MV-4-11 (cell line): ENCODE data around the gene PCDHGA1.
A peak's percentile ranks its signal among the peaks of the same experiment; 100 is the strongest.

Source experiments
- DNase-seq: peaks from one replicate; lab custom pipeline; 2025; lab: John Stamatoyannopoulos, UW

The PCDHGA1 gene

GRCh38 chr5:141439411-141440141 lies 109.3 kb downstream of the PCDHGA1 start:
- DNase-seq = no peak

DNA sequence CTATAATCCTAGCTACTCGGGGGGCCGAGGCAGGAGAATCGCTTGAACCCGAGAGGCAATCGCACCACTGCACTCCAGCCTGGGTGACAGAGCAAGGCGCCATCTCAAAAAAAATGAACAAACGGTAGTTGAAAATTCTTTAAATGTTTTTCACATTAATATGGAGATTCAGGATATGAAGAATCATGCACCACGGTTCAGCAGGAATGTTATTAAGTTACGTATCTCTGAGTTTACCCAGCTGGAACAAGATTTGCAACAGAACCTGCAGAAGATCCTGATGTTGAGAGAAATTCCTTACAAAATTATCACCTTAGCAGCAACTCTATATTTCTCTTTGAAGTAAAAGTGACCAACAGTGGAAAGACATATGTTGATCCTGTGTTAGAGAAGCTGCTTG lies 110.0 kb downstream of the PCDHGA1 start:
- no peak for DNase-seq

DNA sequence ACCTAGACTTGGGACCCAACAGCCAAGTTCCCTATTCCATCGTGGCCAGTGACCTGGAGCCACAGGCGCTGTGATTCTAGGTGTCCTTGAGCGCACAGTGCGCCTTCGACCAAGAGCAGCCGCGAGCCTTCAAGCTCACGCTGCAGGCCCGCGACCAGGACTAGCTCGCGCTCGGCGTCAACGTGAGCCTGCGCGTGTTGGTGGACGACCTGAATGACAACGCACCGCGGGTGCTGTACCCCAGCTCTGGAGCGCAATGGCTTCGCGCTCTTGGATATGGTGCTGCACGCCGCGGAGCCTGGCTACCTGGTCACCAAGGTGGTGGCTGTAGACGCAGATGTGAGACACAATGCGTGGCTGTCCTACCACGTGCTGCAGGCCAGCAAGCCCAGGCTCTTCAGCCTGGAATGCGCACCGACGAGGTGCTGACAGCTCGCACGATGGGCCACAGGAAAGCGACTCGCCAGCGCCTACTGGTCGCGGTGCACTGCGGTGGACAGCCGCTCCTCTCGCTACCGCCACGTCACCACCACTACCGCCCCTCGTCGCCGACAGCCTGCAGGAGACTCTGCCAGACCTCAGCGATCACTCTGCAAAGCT lies 111.4 kb downstream of the PCDHGA1 start:
- DNase-seq = no peak

DNA sequence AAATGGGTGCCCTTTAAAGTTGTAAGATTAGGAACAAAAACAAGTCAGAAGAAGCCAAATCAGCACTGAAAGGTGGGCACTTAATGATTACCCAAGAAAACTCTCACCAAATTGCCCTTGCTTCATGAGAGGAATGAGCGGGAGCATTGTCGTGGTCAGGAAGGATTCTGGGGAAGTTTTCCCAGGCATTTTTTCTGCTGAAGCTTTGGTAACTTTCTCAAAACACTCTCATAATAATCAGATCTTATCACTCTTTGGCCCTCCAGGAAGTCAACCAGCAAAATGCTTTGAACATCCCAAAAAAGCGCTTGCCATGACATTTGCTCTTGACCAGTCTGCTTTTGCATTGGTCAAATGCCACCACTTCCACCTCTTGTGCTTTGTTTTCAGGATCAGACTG lies 135.0 kb downstream of the PCDHGA1 start:
- no peak for DNase-seq

DNA sequence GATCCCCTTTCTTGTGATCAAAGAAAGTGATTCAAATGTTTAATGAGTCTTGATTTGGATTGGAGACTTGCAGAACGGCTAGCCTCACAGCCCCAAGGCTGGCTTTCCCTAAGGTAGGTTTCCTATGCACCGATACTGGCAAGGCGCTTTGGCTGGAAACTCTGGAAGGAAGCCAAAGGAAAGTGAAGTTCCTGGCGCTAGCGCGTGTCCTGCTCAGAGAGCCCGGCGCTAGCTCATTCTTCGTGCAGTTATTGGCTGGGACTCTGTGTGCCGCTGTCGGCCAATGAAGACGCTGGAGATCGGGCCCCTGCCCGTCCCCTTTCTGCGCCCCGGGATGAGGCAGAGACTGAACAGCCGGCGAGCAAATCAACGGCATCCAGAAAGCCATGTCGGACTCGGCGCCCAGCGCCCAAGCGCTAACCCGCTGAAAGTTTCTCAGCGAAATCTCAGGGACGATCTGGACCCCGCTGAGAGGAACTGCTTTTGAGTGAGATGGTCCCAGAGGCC lies 145.4 kb downstream of the PCDHGA1 start, which contains the start of gene PCDHGC3:
TSS of gene PCDHGC3 (plus strand) at position 342 of the 507 bp plus-strand sequence. CDS start at position 493, 151 bp downstream.
- DNase-seq = peak; percentile 83

DNA sequence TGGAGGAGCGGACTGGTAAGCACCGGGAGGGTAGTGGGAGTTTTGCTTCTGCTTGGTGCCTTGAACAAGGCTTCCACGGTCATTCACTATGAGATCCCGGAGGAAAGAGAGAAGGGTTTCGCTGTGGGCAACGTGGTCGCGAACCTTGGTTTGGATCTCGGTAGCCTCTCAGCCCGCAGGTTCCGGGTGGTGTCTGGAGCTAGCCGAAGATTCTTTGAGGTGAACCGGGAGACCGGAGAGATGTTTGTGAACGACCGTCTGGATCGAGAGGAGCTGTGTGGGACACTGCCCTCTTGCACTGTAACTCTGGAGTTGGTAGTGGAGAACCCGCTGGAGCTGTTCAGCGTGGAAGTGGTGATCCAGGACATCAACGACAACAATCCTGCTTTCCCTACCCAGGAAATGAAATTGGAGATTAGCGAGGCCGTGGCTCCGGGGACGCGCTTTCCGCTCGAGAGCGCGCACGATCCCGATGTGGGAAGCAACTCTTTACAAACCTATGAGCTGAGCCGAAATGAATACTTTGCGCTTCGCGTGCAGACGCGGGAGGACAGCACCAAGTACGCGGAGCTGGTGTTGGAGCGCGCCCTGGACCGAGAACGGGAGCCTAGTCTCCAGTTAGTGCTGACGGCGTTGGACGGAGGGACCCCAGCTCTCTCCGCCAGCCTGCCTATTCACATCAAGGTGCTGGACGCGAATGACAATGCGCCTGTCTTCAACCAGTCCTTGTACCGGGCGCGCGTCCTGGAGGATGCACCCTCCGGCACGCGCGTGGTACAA lies 146.0 kb downstream of the PCDHGA1 start:
- peak; percentile 49 for DNase-seq

DNA sequence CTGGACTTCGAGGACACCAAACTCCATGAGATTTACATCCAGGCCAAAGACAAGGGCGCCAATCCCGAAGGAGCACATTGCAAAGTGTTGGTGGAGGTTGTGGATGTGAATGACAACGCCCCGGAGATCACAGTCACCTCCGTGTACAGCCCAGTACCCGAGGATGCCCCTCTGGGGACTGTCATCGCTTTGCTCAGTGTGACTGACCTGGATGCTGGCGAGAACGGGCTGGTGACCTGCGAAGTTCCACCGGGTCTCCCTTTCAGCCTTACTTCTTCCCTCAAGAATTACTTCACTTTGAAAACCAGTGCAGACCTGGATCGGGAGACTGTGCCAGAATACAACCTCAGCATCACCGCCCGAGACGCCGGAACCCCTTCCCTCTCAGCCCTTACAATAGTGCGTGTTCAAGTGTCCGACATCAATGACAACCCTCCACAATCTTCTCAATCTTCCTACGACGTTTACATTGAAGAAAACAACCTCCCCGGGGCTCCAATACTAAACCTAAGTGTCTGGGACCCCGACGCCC lies 146.8 kb downstream of the PCDHGA1 start:
- no peak for DNase-seq

GRCh38 chr5:141477815-141478214 lies 147.5 kb downstream of the PCDHGA1 start:
- no peak for DNase-seq

DNA sequence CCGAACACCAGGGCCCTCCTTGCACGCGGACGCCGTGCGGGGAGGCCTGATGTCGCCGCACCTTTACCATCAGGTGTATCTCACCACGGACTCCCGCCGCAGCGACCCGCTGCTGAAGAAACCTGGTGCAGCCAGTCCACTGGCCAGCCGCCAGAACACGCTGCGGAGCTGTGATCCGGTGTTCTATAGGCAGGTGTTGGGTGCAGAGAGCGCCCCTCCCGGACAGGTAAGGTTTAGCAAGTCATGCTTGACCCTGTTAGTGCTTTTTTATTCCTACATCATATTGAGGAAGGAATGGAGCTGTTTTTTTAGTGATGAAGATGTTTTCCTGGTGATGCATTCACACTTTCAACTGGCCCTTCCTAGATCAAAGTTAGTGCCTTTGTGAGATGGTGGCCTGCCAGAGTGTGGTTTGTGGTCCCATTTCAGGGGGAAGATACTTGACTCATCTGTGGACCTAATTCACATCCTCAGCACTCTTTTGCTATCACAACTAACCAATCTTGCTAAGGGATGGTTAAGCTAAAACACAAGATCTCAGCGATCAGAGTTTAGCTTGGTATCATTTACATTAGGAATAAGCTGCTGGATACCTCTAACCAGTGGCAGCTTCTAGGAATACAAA lies 148.1 kb downstream of the PCDHGA1 start:
- DNase-seq = peak; percentile 35

DNA sequence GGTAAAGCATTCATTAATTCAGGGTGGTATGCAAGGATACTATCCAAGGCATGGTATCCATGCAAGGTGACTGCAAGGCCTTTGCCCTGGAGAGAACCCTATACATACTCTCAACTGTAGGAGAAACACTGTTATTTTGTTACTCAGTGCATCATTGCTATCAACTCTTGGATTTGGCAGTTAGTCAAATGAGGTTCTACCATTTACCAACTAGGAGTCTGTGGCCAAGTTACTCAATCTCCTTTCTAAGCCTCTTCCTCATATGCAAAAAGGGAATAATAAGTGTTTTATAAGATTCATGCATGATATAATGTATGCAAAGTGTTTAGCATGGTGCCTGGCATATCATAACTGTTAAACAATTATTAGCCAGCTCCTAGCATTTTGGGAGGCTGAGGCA lies 149.5 kb downstream of the PCDHGA1 start:
- DNase-seq = peak; percentile 86

- DNase-seq = no peak
Observed at GRCh38 chr5:141483902-141484301, 153.6 kb downstream of the PCDHGA1 start.

DNA sequence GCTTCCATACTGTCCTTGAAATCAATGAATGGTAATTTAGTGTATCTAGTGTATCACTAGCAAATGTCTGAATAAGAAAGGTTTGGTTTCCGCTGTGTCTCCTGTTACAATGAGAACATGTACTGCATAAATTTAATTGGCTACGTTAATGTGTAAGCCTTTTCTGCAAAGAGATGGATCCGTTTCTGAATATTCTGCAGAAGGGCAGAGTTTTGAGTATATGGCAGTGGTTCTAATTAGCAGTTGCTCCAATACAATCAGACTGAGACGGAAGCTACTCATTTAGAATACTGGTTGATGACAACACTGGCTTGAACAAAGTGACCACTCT lies 154.0 kb downstream of the PCDHGA1 start:
- no peak for DNase-seq

- DNase-seq = no peak
Observed at GRCh38 chr5:141484641-141485311, 154.5 kb downstream of the PCDHGA1 start, which contains the start of gene PCDHGC4. Gene PCDHGC4, plus strand, starts transcription at chr5:141485030. Its CDS starts 144 bp downstream, at chr5:141485174.

DNA sequence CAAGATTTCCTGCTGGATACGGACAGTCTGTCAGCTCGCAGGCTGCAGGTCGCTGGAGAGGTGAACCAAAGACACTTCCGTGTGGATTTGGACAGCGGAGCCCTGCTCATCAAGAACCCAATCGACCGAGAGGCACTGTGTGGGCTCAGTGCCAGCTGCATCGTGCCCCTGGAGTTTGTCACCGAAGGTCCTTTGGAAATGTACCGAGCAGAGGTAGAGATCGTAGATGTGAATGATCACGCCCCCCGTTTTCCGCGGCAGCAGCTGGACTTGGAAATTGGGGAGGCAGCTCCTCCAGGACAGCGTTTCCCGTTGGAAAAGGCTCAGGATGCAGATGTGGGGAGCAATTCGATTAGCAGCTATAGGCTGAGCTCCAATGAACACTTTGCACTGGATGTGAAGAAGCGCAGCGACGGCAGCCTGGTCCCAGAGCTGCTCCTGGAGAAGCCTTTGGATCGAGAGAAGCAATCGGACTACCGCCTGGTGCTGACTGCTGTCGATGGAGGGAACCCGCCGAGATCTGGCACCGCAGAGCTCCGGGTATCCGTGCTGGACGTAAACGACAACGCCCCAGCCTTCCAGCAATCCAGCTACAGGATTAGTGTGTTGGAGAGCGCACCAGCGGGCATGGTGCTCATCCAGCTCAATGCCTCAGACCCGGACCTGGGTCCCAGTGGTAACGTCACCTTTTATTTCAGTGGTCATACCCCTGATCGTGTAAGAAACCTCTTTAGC lies 155.2 kb downstream of the PCDHGA1 start:
- DNase-seq = no peak

- DNase-seq = no peak
Observed at GRCh38 chr5:141486091-141486490, 155.8 kb downstream of the PCDHGA1 start.

- no peak for DNase-seq
Observed at GRCh38 chr5:141487131-141487530, 156.8 kb downstream of the PCDHGA1 start.

DNA sequence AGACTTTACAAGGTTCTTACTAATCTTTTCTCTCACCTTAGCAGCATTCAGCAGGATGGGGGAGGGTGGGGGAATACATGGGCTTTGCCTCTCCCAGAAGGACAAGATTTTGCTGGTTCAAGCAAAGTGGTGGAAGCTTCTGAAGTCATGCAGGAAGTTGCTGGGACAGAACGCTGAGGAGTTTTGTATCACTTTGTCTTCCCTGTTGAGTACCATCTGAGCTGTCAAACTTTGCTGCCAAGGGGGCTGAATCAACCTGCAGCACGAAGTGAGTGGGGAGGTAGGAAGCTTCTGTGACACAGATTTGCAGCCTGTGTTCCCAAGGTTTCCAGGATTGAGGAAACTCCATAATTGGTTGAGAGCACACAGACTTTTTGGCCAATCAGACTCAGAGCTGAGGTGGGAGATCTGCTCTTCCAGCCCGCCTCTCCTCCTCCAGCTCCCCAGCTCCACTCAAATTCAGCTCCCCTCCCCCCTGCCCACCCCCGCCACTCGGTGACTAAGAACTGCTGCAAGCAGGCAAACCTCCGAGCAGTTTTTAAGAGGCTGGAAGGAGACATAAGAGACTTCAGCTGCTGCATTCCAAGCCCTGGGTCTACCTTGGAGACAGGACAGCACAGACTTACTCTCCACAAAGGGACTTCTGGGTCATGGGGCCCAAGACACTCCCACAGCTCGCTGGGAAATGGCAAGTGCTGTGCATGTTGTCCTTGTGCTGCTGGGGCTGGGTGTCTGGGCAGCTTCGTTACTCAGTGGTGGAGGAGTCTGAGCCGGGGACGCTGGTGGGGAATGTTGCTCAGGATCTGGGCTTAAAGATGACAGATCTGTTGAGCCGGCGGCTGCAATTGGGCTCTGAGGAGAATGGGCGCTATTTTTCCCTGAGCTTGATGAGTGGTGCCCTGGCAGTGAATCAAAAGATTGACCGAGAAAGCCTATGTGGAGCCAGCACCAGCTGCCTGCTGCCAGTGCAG lies 158.6 kb downstream of the PCDHGA1 start, which contains the start of gene PCDHGC5:
TSS of gene PCDHGC5 (plus strand) at position 491 of the 971 bp plus-strand sequence. CDS start at position 651, 160 bp downstream.
- no peak for DNase-seq

GRCh38 chr5:141489841-141490240 lies 159.5 kb downstream of the PCDHGA1 start:
- DNase-seq = no peak

- no peak for DNase-seq
Observed at GRCh38 chr5:141490271-141490670, 160.0 kb downstream of the PCDHGA1 start.
